Colonic mucosa (tissue), 4 donors: ENCODE data around the gene ZSWIM5. TPM values are rescaled to one million over a fixed set of nuclear protein-coding genes. Genes with fewer than 3 reads are reported as not detected.
"Not testable (repeated sequence)": the region's sequence is repeated elsewhere in the genome, so short reads cannot be mapped to it uniquely, and the experiment has no call there.

Experiments
- DNase-seq: peaks from one replicate; pipeline ENCODE4 v3.0.0-alpha.2; 2020
- H3K27ac ChIP-seq: fragments of 200-600 bp; one replicate; pipeline ENCODE4 v1.8.0; 2021
- H3K27me3 ChIP-seq: fragments of 200-600 bp; one replicate; pipeline ENCODE4 v1.8.0; 2021
- H3K36me3 ChIP-seq: fragments of 200-600 bp; one replicate; pipeline ENCODE4 v1.8.0; 2021
- H3K4me1 ChIP-seq: fragments of 200-600 bp; one replicate; pipeline ENCODE4 v1.8.0; 2021; ENCODE audit warnings: mild to moderate bottlenecking
- H3K4me3 ChIP-seq: fragments of 200-600 bp; one replicate; pipeline ENCODE4 v1.8.0; 2021
- H3K9ac ChIP-seq, 2 donors: one replicate each; pipeline ENCODE4 v1.7.0; 2013; ENCODE audit warnings: control low read depth in 2 of 2, low read depth in 2 of 2, low read length in 2 of 2
- H3K9me3 ChIP-seq: fragments of 200-600 bp; one replicate; pipeline ENCODE4 v1.8.0; 2021
- intact Hi-C: fragments of 100-400 bp; cut with DNase I; formaldehyde crosslinking; loops from one replicate; pipeline ENCODE4 v1.14.1; 2022
- total RNA-seq, 2 donors: library from RNA; stranded (reverse); fragmentation: NEBNext Ultra II Directional in 1 of 2; extraction: Animal tissue kit (Norgen Biotek cat#: 25700) in 1 of 2; gene quantifications; one replicate each; pipeline ENCODE4 v1.2.1, GENCODE V29; 2021
- TF ChIP-seq, protein P1 (sequence below): fragments of 200-600 bp; IDR thresholded peaks from one replicate; pipeline ENCODE4 v1.8.0; 2022; ENCODE audit warnings: antibody characterized with exemption, mild to moderate bottlenecking
- donor health status: healthy.
- donor health status: DM: no; HTN: no; CAD: no.
- donor health status: DM: no; HTN: no; CAD: no.

Gene ZSWIM5
- total RNA-seq, 2 donors from 2014 or later, result 9.0 to 9.7 TPM

DNA sequence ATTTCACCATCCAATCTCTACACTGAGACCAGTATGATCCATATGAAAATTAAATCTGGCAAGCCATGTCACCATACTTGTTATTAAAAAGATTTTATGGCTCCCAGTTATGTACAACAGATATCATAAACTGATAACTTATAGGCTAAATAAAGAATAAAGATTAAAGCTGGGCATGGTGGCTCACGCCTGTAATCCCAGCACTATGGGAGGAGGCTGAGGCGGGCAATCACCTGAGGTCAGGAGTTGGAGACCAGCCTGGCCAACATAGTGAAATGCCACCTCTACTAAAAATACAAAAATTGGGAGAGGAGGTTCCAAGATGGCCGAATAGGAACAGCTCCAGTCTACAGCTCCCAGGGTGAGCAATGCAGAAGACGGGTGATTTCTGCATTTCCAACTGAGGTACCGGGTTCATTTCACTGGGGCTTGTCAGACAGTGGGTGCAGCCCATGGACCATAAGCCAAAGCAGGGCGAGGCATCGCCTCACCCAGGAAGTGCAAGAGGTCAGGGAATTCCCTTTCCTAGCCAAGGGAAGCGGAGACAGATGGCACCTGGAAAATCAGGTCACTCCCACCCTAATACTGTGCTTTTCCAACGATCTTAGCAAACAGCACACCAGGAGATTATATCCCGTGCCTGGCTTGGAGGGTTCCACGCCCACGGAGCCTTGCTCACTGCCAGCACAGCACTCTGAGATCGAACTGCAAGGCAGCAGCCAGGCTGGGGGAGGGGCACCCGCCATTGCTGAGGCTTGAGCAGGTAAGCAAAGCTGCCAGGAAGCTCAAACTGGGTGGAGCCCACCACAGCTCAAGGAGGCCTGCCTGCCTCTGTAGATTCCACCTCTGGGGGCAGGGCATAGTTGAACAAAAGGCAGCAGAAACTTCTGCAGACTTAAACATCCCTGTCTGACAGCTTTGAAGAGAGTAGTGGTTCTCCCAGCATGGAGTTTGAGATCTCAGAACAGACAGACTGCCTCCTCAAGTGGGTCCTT is 44.1 kb downstream of the ZSWIM5 start:
- not testable (repeated sequence) for DNase-seq, H3K9me3 ChIP-seq

DNA sequence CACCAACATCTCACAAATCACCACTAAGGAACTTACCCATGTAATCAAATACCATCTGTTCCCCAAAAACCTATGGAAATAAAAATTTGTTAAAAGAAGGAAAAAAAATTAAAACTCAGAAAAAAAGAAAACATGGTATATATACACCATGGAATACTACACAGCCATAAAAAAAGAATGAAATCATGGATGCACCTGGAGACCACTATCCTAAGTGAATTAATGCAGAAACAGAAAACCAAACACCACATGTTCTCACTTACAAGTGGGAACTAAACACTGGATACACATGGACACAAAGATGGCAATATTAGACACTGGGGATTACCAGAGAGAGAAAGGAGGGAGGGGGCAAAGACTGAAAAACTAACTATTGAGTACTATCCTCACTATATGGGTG is 50.4 kb downstream of the ZSWIM5 start:
- no peaks in the 10 kb centered on the region for H3K4me1 ChIP-seq
- H3K36me3 ChIP-seq, result no peaks in the 10 kb centered on the region
- H3K27ac ChIP-seq, result no peak overlapping the region
- intact Hi-C loops, result no loop called here
- no peaks in the 10 kb centered on the region for H3K27me3 ChIP-seq
- no peak for DNase-seq
- no peak overlapping the region for H3K4me3 ChIP-seq
- H3K9me3 ChIP-seq, result no peaks in the 10 kb centered on the region
- TF ChIP-seq, protein P1, sequence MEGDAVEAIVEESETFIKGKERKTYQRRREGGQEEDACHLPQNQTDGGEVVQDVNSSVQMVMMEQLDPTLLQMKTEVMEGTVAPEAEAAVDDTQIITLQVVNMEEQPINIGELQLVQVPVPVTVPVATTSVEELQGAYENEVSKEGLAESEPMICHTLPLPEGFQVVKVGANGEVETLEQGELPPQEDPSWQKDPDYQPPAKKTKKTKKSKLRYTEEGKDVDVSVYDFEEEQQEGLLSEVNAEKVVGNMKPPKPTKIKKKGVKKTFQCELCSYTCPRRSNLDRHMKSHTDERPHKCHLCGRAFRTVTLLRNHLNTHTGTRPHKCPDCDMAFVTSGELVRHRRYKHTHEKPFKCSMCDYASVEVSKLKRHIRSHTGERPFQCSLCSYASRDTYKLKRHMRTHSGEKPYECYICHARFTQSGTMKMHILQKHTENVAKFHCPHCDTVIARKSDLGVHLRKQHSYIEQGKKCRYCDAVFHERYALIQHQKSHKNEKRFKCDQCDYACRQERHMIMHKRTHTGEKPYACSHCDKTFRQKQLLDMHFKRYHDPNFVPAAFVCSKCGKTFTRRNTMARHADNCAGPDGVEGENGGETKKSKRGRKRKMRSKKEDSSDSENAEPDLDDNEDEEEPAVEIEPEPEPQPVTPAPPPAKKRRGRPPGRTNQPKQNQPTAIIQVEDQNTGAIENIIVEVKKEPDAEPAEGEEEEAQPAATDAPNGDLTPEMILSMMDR, result no peak
- no peak overlapping the region for H3K9ac ChIP-seq

More for the DNA sequence above, 44.1 kb downstream of the ZSWIM5 start:
- H3K36me3 ChIP-seq, H3K27ac ChIP-seq, intact Hi-C loops, H3K9ac ChIP-seq, H3K4me3 ChIP-seq, H3K4me1 ChIP-seq, H3K27me3 ChIP-seq: not testable (repeated sequence)

DNA sequence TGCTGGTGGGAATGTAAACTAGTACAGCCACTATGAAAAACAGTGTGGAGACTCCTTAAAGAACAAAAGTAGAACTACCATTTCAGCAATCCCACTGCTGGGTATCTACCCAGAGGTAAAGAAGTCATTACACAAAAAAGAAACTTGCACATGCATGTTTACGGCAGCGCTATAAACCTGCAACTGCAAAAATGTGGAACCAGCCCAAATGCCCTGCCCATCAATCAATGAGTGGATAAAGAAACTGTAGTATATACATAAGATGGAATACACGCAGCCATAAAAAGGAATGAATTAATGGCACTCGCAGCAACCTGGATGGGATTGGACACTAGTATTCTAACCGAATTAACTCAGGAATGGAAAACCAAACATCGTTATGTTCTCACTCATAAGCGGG is 51.0 kb downstream of the ZSWIM5 start:
- no peak for DNase-seq
- Histone ChIP-seq H3K36me3 (no peaks in the 10 kb centered on the region), H3K4me1 (no peaks in the 10 kb centered on the region), H3K27me3 (no peaks in the 10 kb centered on the region), H3K27ac (no peak overlapping the region), H3K9me3 (no peaks in the 10 kb centered on the region), H3K9ac (no peak overlapping the region), H3K4me3 (no peak overlapping the region)
- TF ChIP-seq, protein P1, result no peak
- intact Hi-C loops, result no loop called here

- H3K9ac ChIP-seq, result no peak overlapping the region
- intact Hi-C loops, result no loop called here
- H3K9me3 ChIP-seq, result no peaks in the 10 kb centered on the region
- H3K27ac ChIP-seq, result no peak overlapping the region
- TF ChIP-seq, protein P1, result no peak
- H3K4me1 ChIP-seq, result no peaks in the 10 kb centered on the region
- H3K4me3 ChIP-seq, result no peak overlapping the region
- H3K27me3 ChIP-seq, result no peaks in the 10 kb centered on the region
- H3K36me3 ChIP-seq, result no peaks in the 10 kb centered on the region
- no peak for DNase-seq
Observed at GRCh38 chr1:45152126-45152525, 54.3 kb downstream of the ZSWIM5 start.

GRCh38 chr1:45148209-45148825 is 58.1 kb downstream of the ZSWIM5 start:
- H3K27me3 ChIP-seq, result no peaks in the 10 kb centered on the region
- TF ChIP-seq, protein P1, result no peak
- intact Hi-C loops, result no loop called here

GRCh38 chr1:45146833-45147232 is 59.6 kb downstream of the ZSWIM5 start:
- Histone ChIP-seq H3K4me3 (no peak overlapping the region), H3K4me1 (no peaks in the 10 kb centered on the region), H3K27me3 (no peaks in the 10 kb centered on the region), H3K27ac (no peak overlapping the region), H3K9ac (no peak overlapping the region), H3K9me3 (no peaks in the 10 kb centered on the region), H3K36me3 (no peaks in the 10 kb centered on the region)
- DNase-seq, result no peak
- intact Hi-C loops, result no loop called here
- TF ChIP-seq, protein P1, result no peak

More at GRCh38 chr1:45148209-45148825, 58.1 kb downstream of the ZSWIM5 start:
- H3K4me3 ChIP-seq, result no peak overlapping the region
- H3K36me3 ChIP-seq, result no peaks in the 10 kb centered on the region
- DNase-seq, result no peak
- no peaks in the 10 kb centered on the region for H3K4me1 ChIP-seq
- no peaks in the 10 kb centered on the region for H3K9me3 ChIP-seq
- no peak overlapping the region for H3K27ac ChIP-seq
- no peak overlapping the region for H3K9ac ChIP-seq
